ENCODE results near the gene DCC.

- TF ChIP-seq EZH2 (IDR thresholded peaks at IDR 0.05) (no peak), POLR2AphosphoS5 (IDR thresholded peaks at IDR 0.05; ENCODE audit: borderline replicate concordance, low read depth, low read length) (no peak), FOXP2 (optimal IDR thresholded peaks at IDR 0.05; ENCODE audit: control extremely low read depth, extremely low read length, insufficient read depth) (no peak)
Measured at GRCh38 chr18:52670896-52671295, 330.9 kb downstream of the DCC start.

All from SK-N-MC (cell line).